ENCODE data around the gene RAD51B.

GRCh38 chr14:68282479-68283377 is 463.1 kb downstream of the RAD51B start:
- TF ChIP-seq POLR2A (IDR thresholded peaks at IDR 0.05; ENCODE audit: low read depth, low read length) (no peak), POLR2AphosphoS5 (IDR thresholded peaks at IDR 0.05; ENCODE audit: low read depth, low read length) (no peak; the same call in 1 of the 2 replicates), SPI1 (IDR thresholded peaks at IDR 0.05; ENCODE audit: low read depth, low read length) (peak; percentile 35; the same call in 1 of the 2 replicates), TAF1 (IDR thresholded peaks at IDR 0.05; ENCODE audit: low read depth, low read length) (no peak; the same call in 1 of the 2 replicates), POU2F2 (IDR thresholded peaks at IDR 0.05; ENCODE audit: low read depth, low read length) (no peak), PAX5 (IDR thresholded peaks at IDR 0.05; ENCODE audit: insufficient read depth, low read length, severe bottlenecking) (no peak)

Measured in GM12891 (cell line).